Head of caudate nucleus (tissue), 42 donors: ENCODE results near the gene RUFY3.
"Not testable (repeated sequence)": the region's sequence is repeated elsewhere in the genome, so short reads cannot be mapped to it uniquely, and the experiment has no call there.

Experiments used
- DNase-seq, 42 donors: peaks; one replicate each; pipeline versions ENCODE4 v3.0.0 to v3.0.0-alpha.2; 2020 to 2021; ENCODE audit warnings: mixed read lengths in 7 of 42
- intact Hi-C: fragments of 100-400 bp; cut with DNase I; formaldehyde crosslinking; loops from one replicate; pipeline ENCODE4 v1.15.0; 2022

Gene RUFY3

DNA sequence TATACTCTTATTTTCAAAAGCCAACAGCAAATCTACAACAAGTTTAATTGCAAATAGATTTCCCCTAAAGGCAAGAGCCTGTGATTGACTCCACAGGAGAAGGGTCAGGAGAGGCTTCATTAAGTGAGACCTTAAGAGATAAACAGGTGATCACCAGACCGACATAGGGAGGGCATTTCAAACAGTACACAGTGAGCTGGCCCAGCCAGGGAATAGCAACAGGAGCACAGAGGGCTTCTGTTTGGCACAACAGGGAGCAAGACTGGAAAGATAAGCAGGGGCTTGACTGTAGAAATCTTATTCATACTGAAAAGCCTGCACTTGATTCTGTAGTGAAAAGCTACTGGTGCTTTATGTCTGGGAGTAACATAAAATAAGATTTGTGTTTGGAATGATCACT, 3.9 kb downstream of the RUFY3 start:
- DNase-seq: no peak
- intact Hi-C loops: no loop called here

DNA sequence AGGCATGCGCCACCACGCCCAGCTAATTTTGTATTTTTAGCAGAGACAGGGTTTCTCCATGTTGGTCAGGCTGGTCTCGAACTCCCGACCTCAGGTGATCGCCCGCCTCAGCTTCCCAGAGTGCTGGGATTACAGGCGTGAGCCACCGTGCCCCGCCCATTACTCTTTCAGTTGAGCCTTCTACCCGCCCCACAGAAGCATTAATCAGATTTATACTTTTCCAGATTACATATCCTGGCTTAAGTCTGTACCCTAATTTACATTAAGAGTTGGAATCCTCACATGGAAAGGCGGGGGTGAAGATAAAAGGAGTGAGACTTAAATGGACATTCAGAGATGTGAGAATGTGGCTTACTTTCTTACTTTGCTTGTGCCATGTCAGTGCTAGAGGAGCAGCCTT, 4.8 kb downstream of the RUFY3 start:
- intact Hi-C loops, DNase-seq: not testable (repeated sequence)

DNA sequence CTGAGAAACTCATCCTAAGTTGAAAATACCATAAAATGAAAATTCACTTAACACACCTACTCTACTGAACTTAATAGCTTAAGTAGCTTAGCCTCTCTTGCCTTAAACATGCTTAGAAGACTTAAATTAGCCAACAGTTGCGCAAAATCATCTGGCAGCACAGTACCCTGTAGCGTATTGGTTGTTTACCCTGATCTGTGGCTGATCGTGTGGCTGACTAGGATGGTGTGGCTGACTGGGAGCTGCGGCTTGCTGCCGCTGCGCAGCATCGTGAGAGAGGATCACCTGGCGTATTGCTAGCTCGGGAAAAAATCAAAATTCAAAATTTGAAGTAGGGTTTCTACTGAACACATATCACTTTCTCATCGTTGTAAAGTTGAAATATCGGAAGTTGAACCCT, 6.3 kb downstream of the RUFY3 start:
- intact Hi-C loops: no loop called here
- peak in 12 of 42 donors; percentile 14 to 54 (median 37) for DNase-seq

DNA sequence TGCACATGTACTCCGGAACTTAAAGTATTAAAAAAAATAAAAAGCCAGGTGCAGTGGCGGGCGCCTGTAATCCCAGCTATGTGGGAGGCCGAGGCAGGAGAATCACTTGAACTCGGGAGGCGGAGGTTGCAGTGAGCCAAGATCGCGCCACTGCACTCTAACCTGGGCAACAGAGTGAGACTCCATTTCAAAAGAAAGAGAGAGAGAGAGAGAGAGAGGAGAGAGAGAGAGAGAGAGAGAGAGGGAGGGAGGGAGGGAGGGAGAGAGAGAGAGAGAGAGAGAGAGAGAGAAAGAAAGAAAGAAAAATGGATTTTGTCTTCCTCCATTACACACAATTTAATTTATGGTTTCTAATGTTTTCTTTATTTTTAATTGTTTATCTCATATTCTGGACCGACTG, 11.1 kb downstream of the RUFY3 start:
- DNase-seq: not testable (repeated sequence)

DNA sequence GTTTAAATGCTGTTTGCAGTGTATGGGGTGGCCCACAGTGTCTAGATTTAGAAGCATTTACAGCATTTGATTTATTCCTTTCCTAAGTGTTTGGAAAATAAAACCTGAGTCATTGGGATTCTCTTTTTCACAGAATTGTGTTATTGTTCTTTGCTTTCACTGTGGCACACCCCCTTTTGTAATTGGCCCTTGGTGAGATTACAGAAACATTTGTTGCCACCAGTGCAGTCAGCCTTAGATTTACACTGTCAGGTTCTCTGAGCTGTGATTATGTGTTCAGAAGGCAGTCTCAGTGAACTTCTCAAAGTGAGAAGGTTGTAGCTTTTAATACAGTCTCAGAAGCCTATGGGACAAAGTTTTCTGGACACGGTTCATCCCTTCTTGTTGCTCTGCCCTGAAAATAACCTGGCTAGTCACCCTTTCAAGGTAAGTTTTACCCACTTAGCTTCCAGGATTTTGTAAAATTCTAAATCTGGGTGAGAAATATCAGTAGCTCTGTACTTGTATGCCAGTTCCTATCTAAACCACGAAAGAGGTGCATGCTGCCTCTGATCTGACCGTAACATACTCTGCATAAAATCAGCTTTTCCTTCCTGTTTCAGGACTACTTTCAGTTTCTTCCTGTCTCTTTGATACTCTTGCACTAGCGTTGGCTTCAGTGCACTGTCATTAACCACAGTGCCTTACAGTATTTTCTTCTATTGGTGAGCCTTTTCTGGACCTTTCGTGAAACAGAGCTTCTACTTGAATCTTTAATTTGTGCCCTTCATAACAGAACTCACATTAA, 12.6 kb downstream of the RUFY3 start:
- peak in 6 of 42 donors; percentile 6 to 60 (median 36) for DNase-seq
- intact Hi-C loops: no loop called here

More for the DNA sequence above, 11.1 kb downstream of the RUFY3 start:
- intact Hi-C loops: not testable (repeated sequence)

DNA sequence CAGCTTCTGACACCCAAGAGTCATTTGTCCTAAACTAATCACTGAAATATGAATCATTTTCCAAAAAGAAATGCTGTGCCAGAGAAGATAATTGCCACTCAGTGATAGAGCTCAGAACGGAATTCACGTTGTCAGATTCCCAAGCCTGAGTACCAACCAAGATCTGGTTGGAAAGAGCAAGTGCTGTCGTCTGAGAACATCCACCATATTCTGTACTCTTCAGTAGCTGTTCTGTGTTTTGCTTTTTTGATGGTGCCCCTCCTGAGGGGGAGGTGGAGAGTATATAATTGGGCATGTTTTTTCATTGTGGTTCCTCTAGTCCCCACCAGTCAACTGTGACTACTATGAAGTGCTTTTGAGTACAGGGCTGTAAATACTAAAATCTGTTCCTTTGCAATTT, 13.2 kb downstream of the RUFY3 start:
- DNase-seq: peak in 1 of 42 donors; percentile 7
- intact Hi-C loops: no loop called here

DNA sequence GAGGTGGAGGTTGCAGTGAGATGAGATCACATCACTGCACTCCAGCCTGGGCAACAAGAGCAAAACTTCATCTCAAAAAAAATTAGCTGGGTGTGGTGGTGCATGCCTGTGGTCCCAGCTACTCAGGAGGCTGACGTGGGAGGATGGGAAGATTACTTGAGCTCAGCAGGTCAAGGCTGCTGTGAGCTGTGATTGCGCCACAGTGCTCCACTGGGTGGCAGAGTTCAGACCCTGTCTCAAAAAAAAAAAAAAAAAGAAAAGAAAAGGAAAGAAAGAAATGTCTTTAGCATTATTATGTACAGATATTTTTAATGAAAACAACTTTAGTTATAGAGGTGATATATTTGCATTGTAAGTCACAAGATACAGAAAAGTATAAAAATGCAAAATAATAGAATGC, 14.2 kb downstream of the RUFY3 start:
- intact Hi-C loops: not testable (repeated sequence)
- DNase-seq: peak in 19 of 42 donors; percentile 11 to 65 (median 30)

DNA sequence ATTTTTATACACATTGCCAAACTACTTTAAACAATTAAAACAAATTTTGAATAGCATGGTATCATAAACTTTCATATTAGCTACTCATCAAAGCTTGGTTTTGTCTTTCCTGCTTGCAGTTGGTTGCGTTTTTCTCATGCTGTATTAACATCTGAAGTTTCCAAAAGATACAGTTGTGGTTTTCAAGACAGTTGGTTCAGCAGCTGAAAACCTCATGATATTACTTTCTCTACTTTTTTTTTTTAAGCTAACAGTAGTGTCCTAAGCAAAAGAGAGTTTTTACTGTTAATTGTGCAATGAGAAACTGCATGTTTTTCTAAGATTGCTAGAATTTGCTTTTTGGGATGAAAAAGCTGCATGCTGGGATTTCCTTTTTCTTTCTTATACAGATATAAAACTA, 15.2 kb downstream of the RUFY3 start:
- intact Hi-C loops: no loop called here
- DNase-seq: no peak

DNA sequence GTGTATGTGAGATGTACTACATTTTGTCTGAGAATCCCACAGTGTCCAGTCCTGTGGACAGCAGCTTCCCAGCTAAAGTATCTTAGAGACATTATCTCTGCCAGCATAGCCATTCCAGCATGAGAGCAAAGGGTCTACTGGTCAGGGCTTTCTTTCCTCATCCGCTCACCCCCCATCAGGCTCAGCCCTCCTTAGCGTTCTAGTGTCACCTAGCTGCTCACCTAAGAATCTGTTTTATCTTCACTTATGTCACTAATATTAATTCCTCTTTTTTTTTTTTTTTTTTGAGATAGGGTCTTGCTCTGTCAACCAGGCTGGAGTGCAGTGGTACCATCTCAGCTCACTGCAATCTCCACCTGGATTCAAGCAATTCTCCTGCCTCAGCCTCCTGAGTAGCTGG, 15.6 kb downstream of the RUFY3 start:
- intact Hi-C loops: no loop called here
- DNase-seq: no peak

DNA sequence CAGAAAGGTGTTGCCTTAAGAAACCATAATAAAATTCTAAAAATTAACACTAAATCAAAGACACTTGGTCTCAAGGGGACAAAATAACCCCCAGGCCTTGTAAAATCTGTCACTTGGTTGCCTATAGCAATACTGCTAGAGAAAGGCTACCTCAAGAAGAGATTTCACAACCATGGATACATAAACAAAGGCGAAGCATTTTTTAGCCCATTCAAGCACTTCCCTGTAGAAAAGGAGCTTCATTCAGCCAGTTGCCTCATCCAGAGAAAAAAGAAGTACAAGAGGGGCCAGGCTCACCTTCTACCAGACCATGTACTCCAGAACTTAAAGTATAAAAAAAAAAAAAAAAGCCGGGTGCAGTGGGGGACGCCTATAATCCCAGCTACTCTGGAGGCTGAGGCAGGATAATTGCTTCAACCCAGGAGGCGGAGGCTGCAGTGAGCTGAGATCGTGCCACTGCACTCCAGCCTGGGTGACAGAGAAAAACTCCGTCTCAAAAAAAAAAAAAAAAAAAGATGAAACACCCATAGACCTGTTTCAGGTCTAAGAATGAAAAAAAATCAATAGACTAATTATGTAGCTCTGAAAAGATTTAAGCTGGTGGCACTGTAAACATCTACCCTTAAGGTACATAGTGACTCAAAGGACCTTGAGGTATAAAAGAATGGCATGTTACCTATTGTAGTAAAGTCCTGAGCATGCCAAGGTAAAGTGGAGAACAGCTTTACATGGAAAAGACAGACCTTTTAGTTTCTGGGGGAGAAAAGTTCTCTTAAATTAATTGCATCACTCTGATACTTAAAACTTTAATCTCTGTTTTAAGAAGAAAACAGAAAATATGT, 18.0 kb downstream of the RUFY3 start:
- DNase-seq: no peak
- intact Hi-C loops: no loop called here

DNA sequence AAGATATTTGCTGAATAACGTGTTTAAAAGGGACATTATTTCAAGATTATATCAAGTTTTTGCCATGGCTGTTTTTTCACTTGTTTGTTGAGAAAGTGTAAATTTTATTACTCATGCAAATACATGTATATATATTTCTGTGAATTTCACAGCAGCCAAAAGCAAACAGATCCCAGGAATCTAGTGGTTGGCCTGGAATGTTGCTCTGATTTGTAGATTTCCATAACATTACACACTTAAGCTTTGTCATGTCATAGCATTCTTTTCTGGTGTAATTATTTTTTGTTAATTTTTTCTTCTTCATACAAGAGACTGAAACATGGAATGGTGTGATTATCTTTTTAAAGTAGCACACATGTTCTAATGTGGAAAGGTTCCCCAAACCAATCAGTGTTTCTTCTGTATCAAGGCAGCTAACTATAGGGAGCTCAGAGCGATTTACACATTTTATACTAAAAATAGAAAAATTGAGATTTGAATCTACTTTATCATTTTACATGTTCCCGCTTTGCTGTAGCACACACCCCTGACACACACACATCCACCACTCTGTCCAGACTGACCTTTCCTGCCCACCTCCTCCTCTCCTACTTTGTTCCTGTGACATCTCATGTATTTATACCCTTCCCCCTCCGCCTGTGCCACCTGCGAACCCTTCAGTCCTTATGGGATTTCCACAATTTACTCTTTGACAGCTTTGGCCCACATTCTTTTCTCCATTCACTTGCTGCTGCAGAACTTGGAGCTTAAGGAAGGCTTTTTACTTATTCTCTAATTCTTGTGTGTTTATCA, 20.3 kb downstream of the RUFY3 start:
- DNase-seq: no peak
- intact Hi-C loops: no loop called here

DNA sequence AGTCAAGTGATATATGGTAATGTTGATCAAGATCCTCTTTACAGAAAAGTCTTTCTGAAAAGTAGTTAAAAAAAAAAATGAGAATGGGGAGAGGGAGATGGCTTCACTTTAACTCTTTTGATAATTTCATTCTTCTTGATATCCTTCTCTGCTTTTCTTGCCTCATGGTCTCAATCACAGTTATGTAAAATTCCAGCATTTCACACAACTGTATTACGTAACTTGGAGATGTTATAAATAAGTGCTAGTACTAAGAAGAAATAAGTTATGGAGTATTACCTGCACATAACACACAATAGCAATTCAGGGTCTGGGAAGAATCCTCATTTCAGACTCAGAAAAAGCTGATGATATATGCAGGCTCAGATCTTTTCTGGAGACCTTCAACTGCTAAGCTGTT, 22.0 kb downstream of the RUFY3 start:
- intact Hi-C loops: no loop called here
- no peak for DNase-seq

DNA sequence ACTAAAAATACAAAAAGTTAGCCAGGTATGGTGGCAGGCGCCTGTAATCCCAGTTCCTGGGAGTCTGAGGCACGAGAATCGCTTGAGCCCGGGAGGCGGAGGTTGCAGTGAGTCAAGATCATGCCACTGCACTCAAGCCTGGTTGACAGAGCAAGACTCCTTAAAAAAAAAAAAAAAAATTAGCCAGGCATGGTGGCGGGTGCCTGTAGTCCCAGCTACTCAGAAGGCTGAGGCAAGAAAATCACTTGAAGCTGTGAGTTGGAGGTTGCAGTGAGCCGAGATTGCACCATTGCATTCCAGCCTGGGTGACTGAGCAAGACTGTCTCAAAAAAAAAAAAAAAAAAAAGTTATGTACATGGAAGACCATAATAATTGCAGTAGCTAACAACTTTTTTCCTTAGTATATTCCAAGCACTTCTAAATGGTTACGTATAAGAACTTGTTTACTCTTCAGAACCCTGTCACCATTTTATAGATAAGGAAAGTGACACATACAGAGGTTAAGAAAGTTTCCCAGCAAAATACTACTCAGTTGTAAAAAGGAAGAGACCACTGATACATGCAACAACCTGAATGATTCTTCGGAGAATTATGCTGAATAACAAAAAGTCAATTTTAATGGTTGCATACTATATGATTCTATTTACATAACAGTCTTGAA, 24.5 kb downstream of the RUFY3 start:
- intact Hi-C loops: no loop called here
- DNase-seq: no peak

DNA sequence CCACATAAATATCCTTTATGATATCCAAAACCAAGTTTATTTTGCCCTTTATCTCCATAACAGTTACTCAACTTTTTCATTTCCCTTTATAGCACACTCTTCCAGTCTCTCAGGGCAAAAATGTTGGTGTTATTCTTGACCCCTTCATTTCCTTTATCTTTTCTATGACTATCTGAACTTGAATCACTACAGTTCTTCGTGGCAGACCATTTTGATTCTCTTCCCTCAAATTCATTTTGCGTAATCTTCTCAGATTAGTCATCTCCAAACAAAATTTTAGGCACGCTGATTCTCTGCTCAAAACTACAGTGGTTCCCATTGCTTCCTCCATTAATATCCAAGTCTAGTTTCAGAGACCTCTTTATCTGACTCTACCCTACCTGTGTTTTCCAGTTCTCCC, 26.1 kb downstream of the RUFY3 start:
- intact Hi-C loops: no loop called here
- no peak for DNase-seq

DNA sequence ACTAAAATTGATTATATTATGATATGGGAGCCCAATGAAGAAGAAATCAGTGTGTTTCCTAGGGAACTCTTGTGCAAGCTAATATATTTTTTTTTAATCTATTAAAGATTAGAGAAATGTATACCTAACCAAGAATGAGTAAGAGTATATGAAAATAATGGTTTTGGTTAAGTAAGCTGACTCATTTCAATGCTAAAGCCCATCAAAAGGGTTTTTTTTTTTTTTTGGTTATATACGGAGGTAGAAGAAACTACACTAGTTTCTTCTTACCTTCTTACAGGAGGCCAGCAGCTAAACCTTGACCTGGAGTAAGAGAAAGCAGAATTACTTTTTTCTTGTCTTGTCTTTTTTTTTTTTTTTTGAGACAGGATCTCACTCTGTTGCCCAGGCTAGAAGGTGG, 27.5 kb downstream of the RUFY3 start:
- DNase-seq: no peak
- intact Hi-C loops: no loop called here

DNA sequence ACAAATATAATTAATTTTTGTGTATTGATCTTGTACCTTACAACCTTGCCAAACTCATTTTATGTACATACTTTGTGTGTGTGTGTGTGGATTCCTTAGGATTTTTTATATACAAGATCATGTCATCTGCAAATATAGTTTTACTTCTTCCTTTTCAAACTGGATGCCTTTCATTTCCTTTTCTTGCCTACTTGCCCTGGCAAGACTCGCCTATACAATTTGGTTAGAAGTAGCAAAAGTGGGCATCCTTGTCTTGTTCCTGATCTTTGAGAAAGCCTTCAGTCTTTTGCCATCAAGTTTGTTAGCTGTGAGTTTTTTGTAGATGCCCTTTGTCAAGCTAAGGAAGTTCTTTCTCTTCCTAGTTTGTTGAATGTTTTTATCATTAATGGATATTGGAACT, 30.5 kb downstream of the RUFY3 start:
- intact Hi-C loops: no loop called here

DNA sequence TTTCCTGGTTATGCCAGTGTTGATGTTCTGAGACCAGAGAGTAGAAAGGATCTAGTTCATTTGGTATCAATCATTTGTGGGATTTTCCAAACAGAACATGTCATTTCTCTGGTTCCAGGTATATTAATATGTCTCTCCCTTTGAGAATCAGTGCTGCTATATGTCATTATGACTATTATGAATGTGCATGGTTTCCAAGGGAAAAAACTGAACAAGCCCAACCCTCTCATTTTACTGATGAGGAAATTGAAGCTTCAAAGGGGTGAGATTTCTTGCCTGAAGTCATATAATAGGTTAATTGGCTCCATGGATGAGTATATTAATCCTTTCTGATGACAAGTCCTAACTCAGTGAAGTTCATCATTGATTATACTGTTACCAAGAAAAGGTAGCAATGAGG, 31.9 kb downstream of the RUFY3 start:
- no peak for DNase-seq
- intact Hi-C loops: no loop called here

More for the DNA sequence above, 30.5 kb downstream of the RUFY3 start:
- no peak for DNase-seq

DNA sequence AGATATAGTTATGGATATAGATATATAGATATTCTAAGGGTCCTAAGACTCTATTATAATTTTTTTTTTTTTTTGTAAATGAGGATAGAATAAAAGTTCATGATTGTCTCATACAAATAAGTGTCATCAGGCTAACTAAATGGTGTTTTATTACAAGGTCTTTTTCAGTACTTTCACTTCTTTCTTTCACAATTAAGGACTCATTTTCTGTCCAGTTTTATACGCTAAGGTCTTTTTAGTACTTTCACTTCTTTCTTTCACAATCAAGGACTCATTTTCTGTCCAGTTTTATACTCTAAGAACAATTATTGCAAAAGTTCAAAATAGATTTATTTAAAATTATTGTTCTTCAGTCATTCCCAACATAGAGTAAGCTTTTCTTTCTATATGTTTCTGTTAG, 32.7 kb downstream of the RUFY3 start:
- intact Hi-C loops: no loop called here
- DNase-seq: no peak

DNA sequence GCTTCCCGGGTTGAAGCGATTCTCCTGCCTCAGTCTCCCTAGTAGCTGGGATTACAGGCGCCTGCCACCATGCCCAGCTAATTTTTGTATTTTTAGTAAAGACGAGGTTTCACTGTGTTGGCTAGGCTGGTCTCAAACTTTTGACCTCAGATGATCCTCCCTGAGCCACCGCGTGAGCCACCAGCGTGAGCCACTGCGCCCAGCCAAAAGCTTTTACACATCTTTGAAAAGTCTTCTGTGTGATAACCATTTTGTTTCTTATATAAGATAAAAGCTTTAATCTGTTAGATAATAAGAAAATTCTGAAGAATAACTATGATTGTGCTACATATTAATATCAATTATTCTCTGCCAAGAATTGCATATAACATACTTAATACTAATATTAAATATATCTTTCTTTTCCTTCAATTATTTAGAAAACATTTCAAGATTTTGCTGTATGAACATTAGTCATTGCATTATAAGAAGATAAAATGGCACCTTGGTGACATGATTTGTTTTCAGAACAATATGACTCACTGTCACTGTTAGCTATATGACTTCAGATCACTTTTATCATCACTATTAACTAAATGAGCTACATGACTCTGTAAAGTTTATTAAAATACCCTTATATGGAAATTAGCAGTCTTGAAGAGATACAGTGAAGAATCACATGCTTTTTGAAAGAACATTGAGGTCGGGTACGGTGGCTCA, 33.4 kb downstream of the RUFY3 start:
- intact Hi-C loops: no loop called here
- DNase-seq: no peak
